Brain microvascular endothelial cell (primary cell): Measurements from ENCODE around the gene DIP2B.

ENCODE experiments used
- DNase-seq: peaks from one replicate; pipeline ENCODE4 v3.0.0-alpha.2; 2020
- H3K27ac ChIP-seq: fragments of 250-450 bp; sonication (Bioruptor Pico); 2 replicates; pipeline ENCODE4 v1.5.1; 2020; ENCODE audit warnings: mild to moderate bottlenecking, moderate library complexity
- H3K27me3 ChIP-seq: fragments of 250-450 bp; sonication (Bioruptor Pico); replicated peaks from 2 replicates; pipeline ENCODE4 v1.5.1; 2020; ENCODE audit warnings: mild to moderate bottlenecking
- H3K36me3 ChIP-seq: fragments of 250-450 bp; sonication (Bioruptor Pico); replicated peaks from 2 replicates; pipeline ENCODE4 v1.5.1; 2020; ENCODE audit warnings: mild to moderate bottlenecking
- H3K4me3 ChIP-seq: 2 replicates; pipeline ENCODE4 v1.5.1; 2011; ENCODE audit warnings: low read depth, mild to moderate bottlenecking, control low read depth, low read length, moderate library complexity
- CTCF ChIP-seq: IDR thresholded peaks from 2 replicates; pipeline ENCODE4 v1.5.1; 2011; ENCODE audit warnings: low read depth, mild to moderate bottlenecking, moderate library complexity, low read length, control low read depth, inconsistent platforms; ENCODE audit errors: missing control alignments
- in situ Hi-C: cut with HindIII; loops from 2 replicates; pipeline ENCODE4 v1.10.0; 2017; ENCODE audit warnings: low sequenced_read_pairs, low pct_ligation_motif_present

Gene DIP2B

GRCh38 chr12:50699940-50700339 is 195.2 kb downstream of the DIP2B start:
- in situ Hi-C loops, result no loop called here
- Histone ChIP-seq H3K27me3 (no peaks in the 10 kb centered on the region), H3K36me3 (peaks cover 32% of the 10 kb centered on the region), H3K4me3 (no peak overlapping the region), H3K27ac (no peak overlapping the region)
- DNase-seq, result no peak
- no peak for TF ChIP-seq CTCF

DNA sequence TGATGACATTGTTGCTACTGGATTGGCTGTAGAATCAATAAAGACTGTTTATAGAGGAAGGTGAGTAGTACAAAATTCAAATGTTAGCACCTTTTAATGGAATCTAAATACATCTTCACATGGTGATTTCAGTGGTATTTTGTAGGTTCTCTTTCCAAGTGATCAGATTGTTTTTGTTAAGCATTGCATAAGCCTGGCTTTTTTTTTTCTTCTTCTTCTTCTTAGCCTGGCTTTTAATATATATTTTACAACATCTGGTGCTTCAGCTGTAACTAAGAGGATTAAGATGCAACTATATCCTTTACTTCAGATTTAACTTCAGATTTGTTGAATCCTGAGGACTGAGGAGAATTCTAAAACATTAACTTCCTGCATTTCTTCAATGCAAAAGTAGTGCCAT is 201.8 kb downstream of the DIP2B start:
- Histone ChIP-seq H3K27me3 (no peaks in the 10 kb centered on the region), H3K27ac (no peak overlapping the region), H3K4me3 (no peak overlapping the region), H3K36me3 (peaks cover 18% of the 10 kb centered on the region)
- DNase-seq, result no peak
- in situ Hi-C loops, result no loop called here
- TF ChIP-seq CTCF, result no peak

- peaks cover 18% of the 10 kb centered on the region for H3K36me3 ChIP-seq
- in situ Hi-C loops, result no loop called here
- H3K4me3 ChIP-seq, result no peak overlapping the region
- no peak overlapping the region for H3K27ac ChIP-seq
- DNase-seq, result no peak
- H3K27me3 ChIP-seq, result no peaks in the 10 kb centered on the region
- TF ChIP-seq CTCF, result no peak
Observed at GRCh38 chr12:50707396-50707795, 202.6 kb downstream of the DIP2B start.

GRCh38 chr12:50708631-50709030 is 203.8 kb downstream of the DIP2B start:
- TF ChIP-seq CTCF, result no peak
- no peak for DNase-seq
- H3K27ac ChIP-seq, result no peak overlapping the region
- no peak overlapping the region for H3K4me3 ChIP-seq
- H3K36me3 ChIP-seq, result peaks cover 18% of the 10 kb centered on the region
- H3K27me3 ChIP-seq, result no peaks in the 10 kb centered on the region
- in situ Hi-C loops, result no loop called here

DNA sequence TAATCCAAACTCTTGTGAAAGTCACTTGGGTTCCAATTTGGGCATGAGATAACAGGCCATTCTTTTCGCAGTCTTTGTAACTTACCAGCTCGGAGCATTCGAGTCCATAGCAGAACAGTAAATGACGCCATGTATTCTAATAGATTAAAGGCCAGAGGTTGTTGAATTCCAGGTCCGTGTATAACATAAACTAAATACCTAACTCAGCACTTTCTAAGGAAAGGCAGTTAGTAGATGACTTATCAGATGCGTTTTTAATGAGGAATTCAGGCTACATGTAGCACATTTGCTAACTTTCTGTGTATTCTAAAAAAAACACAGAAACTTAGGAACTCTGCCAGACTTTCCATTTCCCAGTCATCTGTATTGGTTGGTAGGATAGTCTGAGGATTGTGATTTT is 206.3 kb downstream of the DIP2B start:
- no peak for TF ChIP-seq CTCF
- no peak for DNase-seq
- no peak overlapping the region for H3K4me3 ChIP-seq
- no peak overlapping the region for H3K27ac ChIP-seq
- in situ Hi-C loops, result no loop called here
- H3K27me3 ChIP-seq, result no peaks in the 10 kb centered on the region
- H3K36me3 ChIP-seq, result peaks cover 20% of the 10 kb centered on the region

DNA sequence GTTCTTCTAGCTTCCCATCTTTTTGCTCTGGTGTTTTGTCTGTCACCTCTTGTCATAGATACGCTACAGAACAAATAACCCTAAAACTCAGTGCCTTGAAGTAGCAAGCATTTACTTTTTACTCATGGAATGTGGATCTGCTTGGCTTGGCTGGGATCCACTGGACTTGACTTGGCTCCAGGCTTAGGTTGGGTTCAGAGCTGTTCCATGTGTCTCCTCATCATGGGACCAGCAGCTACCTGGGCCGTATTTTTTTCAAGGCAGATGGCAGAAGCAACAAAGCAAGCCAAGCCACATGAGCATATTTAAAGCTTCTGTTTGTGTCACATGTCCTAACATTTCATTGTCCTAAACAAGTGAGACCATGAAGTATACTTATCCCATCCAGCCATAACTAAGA is 210.4 kb downstream of the DIP2B start:
- H3K27me3 ChIP-seq, result no peaks in the 10 kb centered on the region
- no peak for TF ChIP-seq CTCF
- no peak for DNase-seq
- H3K27ac ChIP-seq, result no peak overlapping the region
- peaks cover 21% of the 10 kb centered on the region for H3K36me3 ChIP-seq
- in situ Hi-C loops, result no loop called here
- no peak overlapping the region for H3K4me3 ChIP-seq
